ENCODE data around the gene TMEM106A.
"Not testable (repeated sequence)": the region's sequence is repeated elsewhere in the genome, so short reads cannot be mapped to it uniquely, and the experiment has no call there.

TMEM106A gene

DNA sequence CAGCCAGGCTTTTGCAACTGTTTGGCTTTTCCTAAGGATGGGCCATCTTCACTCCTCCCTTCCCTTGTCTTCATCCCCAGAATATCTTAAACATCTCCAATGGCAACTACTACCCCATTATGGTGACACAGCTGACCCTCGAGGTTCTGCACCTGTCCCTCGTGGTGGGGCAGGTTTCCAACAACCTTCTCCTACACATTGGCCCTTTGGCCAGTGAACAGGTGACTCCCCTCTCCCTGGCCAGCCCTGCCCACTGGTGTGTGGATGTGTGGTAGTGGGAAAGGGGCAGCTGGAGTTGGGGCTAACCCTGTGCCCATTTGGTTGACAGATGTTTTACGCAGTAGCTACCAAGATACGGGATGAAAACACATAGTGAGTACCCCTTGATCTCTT, 4.7 kb downstream of the TMEM106A start:
- no peak for DNase-seq

- no peak for DNase-seq
These were observed 5.3 kb downstream of the TMEM106A start for GRCh38 chr17:43216762-43217613.

GRCh38 chr17:43217614-43218087, 6.0 kb downstream of the TMEM106A start:
- no peak for DNase-seq

DNA sequence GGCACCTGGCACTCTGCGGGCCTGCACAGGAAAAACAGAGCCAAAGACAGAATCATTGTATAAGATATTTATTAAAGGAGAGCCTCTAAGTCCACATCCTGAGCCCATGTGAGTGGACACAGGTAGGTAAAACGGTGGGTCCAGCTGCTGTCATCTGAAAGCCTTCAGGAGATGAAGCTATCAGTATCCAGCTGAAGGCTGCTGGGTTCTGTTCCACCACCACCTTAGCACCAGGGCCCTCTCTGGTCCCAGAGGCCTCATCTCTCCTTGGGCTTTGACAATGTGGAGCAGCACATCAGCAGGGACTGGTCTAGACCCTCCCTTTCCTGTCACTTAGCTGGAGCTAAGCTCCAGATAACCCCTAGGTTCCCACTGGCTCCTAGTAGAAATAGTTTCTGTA, 7.3 kb downstream of the TMEM106A start:
- DNase-seq = no peak

GRCh38 chr17:43219746-43220380, 8.2 kb downstream of the TMEM106A start:
- DNase-seq = no peak

DNA sequence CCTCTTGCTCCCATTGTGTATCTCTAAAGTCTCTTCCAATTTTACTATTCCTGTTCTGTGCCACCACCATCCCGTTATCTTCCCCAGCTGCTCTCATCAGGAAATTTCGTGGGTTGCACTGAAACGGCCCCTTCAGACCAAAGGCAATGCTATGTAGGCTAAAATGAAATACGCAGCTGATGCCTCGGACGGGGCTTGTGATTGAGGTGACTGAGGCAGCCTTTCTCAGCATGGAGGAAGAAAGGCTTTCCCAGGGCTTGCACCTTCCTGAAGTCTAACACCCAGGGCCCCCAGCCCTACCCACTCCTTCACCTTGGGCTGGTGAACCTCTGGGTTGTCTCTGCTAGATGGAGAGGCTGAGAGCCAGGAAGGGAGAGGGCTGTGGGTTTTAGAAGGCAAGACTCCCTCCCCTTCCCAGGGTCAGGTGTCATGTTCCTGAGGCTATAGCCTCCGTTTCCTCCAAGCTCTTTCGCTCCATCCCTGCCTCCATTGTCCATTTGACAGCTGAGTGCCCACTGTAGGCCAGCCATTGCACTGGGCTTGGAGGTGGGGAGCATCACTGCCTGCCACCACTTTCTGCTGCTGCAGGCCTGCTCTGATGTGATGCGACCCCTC, 8.9 kb downstream of the TMEM106A start:
- DNase-seq = no peak

DNA sequence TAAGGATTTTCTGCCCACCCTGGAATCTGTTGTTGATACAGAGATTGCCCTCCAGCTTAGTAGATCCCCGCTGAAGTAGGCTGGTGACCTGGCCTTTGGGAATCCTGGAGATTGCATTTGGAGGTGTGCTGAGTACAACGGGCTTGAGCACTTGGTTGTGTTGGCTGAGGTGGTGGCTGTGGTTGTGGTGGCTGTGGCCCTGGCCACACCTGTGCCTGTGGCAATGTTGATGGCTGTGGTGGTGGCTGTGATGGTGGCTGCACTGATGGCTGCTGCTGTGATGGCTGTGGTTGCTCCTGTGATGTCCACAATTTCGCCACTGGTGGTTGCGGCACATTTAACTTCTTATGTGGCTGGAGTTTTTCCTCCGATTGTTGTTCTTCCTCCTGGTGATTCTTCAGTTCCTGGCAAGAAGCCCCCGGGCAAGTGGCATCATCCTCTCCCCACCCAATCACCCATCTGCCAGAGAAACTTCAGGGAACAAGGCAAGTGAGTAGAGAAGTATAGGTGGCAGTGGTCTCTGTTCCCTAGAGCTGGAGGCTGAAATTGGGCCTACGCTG, 12.6 kb downstream of the TMEM106A start:
- no peak for DNase-seq

DNA sequence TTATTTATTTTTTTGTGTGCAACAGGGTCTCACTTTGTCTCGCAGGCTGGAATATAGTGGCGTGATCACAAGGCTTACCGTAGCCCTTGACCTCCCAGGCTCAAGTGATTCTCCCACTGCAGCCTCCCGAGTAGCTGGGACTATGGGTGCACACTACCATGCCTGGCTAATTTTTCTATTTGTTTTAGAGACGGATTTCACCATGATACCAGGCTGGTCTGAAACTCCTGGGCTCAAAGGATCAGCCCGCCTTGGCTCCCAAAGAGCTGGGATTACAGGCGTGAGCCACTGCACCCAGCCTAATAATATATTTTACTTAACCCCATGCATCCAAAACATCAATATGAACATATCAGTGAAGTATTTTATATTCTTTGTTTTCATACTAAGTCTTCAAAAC, 14.7 kb downstream of the TMEM106A start:
- DNase-seq = no peak

GRCh38 chr17:43228020-43228782, 16.5 kb downstream of the TMEM106A start, which contains the start of gene CCDC200:
TSS of gene CCDC200 (minus strand) at chr17:43228623. CDS start at chr17:43228554, 69 bp downstream.
- not testable (repeated sequence) for DNase-seq

- DNase-seq = not testable (repeated sequence)
These were observed 19.7 kb downstream of the TMEM106A start for GRCh38 chr17:43231205-43232020.

- not testable (repeated sequence) for DNase-seq
These were observed 20.5 kb downstream of the TMEM106A start for GRCh38 chr17:43232021-43232699.

DNA sequence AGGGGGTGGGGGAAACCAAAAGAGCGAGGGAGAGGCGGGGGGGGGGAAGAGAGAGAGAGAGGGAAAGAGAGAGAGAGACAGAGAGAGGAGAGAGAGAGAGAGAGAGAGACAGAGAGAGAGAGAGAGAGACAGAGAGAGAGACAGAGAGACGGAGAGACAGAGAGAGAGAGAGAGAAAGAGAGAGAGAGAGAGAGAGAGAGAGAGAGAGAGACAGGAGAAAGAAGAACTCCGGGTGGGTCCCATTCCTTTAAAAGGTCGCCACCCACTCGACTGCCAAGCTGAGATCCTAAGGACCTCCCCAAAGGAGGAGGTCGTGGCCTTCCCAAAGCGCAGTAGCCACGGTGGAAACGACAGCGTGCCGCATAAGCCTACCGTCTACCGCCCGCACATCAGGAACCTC, 21.6 kb downstream of the TMEM106A start:
- not testable (repeated sequence) for DNase-seq

GRCh38 chr17:43233877-43234276, 22.2 kb downstream of the TMEM106A start, which contains the start of gene RNU2-1:
TSS of gene RNU2-1 (minus strand) at chr17:43233977.
- not testable (repeated sequence) for DNase-seq

- not testable (repeated sequence) for DNase-seq
These were observed 27.9 kb downstream of the TMEM106A start for GRCh38 chr17:43239597-43239996.

GRCh38 chr17:43240596-43241352, 29.1 kb downstream of the TMEM106A start:
- not testable (repeated sequence) for DNase-seq

DNA sequence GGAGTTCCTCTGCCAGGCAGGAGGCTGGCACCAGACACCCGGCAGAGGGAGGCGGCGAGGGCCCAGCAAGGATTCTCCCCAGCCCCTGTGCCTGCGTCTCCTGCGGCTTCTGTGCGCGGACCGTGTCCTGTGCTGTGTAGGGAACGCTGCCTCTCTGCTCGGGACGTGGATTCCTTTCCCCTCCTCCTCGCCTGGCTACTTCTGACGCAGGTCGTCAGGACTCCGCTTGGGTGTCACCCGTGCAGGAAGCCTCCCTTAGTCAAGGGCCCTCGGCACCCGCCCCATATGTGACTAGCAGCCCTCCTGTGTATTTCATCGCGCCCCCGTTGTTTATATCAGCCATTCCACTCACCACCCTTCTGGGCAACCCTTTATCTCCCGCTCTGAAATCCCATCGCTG, 34.8 kb downstream of the TMEM106A start:
- DNase-seq = not testable (repeated sequence)
